ENCODE measurements around the gene C2orf92.

Gene C2orf92

GRCh38 chr2:97654791-97655190 lies 14.7 kb upstream of the C2orf92 start (continued):
- TF ChIP-seq RARB (CRISPR knock-in tag; IDR thresholded peaks at IDR 0.05) (no peak), TSHZ2 (CRISPR knock-in tag; IDR thresholded peaks at IDR 0.05) (no peak), ZFP30 (CRISPR knock-in tag; IDR thresholded peaks at IDR 0.05) (no peak), ARNTL (CRISPR knock-in tag; IDR thresholded peaks at IDR 0.05; ENCODE audit: borderline replicate concordance, low read depth) (no peak), TCF4 (CRISPR knock-in tag; IDR thresholded peaks at IDR 0.05; ENCODE audit: borderline replicate concordance) (no peak), BACH2 (CRISPR knock-in tag; IDR thresholded peaks at IDR 0.05; ENCODE audit: borderline replicate concordance) (no peak), GLIS3 (CRISPR knock-in tag; IDR thresholded peaks at IDR 0.05) (no peak), CSRNP3 (CRISPR knock-in tag; IDR thresholded peaks at IDR 0.05) (no peak)

- no peak for ATAC-seq
- no peak for TF ChIP-seq POU6F1 (CRISPR knock-in tag; IDR thresholded peaks at IDR 0.05; ENCODE audit: borderline replicate concordance, low read depth)
Observed at GRCh38 chr2:97656129-97656755, 13.3 kb upstream of the C2orf92 start.

GRCh38 chr2:97656905-97657587 lies 12.5 kb upstream of the C2orf92 start:
- no peak for ATAC-seq
- TF ChIP-seq CSDC2 (CRISPR knock-in tag; IDR thresholded peaks at IDR 0.05) (no peak), CREB5 (CRISPR knock-in tag; IDR thresholded peaks at IDR 0.05; ENCODE audit: low read depth) (no peak), ZFP30 (CRISPR knock-in tag; IDR thresholded peaks at IDR 0.05) (no peak), POU6F1 (CRISPR knock-in tag; IDR thresholded peaks at IDR 0.05; ENCODE audit: borderline replicate concordance, low read depth) (no peak), TCF4 (CRISPR knock-in tag; IDR thresholded peaks at IDR 0.05; ENCODE audit: borderline replicate concordance) (no peak), GLIS3 (CRISPR knock-in tag; IDR thresholded peaks at IDR 0.05) (no peak)

- no peak for ATAC-seq
- no peak for TF ChIP-seq ZNF8 (CRISPR knock-in tag; IDR thresholded peaks at IDR 0.05)
- no peak for TF ChIP-seq CSRNP3 (CRISPR knock-in tag; IDR thresholded peaks at IDR 0.05)
- no peak for TF ChIP-seq TOX (CRISPR knock-in tag; IDR thresholded peaks at IDR 0.05; ENCODE audit: borderline replicate concordance)
- no peak for TF ChIP-seq ZFP3 (CRISPR knock-in tag; IDR thresholded peaks at IDR 0.05)
- no peak for TF ChIP-seq CSDC2 (CRISPR knock-in tag; IDR thresholded peaks at IDR 0.05)
- TF ChIP-seq ZNF565 (CRISPR knock-in tag; conservative IDR thresholded peaks at IDR 0.05; ENCODE audit: low read depth) = no peak
- TF ChIP-seq PATZ1 (CRISPR knock-in tag; IDR thresholded peaks at IDR 0.05; ENCODE audit: borderline replicate concordance) = no peak
- no peak for TF ChIP-seq ESRRG (CRISPR knock-in tag; IDR thresholded peaks at IDR 0.05)
- TF ChIP-seq PPARA (CRISPR knock-in tag; IDR thresholded peaks at IDR 0.05; ENCODE audit: borderline replicate concordance) = no peak
- no peak for TF ChIP-seq TCF4 (CRISPR knock-in tag; IDR thresholded peaks at IDR 0.05; ENCODE audit: borderline replicate concordance)
- TF ChIP-seq ARNTL (CRISPR knock-in tag; IDR thresholded peaks at IDR 0.05; ENCODE audit: borderline replicate concordance, low read depth) = no peak
- TF ChIP-seq ZNF70 (CRISPR knock-in tag; IDR thresholded peaks at IDR 0.05) = no peak
- TF ChIP-seq SNAI2 (CRISPR knock-in tag; IDR thresholded peaks at IDR 0.05) = no peak
- no peak for TF ChIP-seq ZC3H10 (CRISPR knock-in tag; IDR thresholded peaks at IDR 0.05)
- no peak for TF ChIP-seq OSR1 (CRISPR knock-in tag; IDR thresholded peaks at IDR 0.05)
- TF ChIP-seq ZFP30 (CRISPR knock-in tag; IDR thresholded peaks at IDR 0.05) = no peak
Observed at GRCh38 chr2:97657986-97658690, 11.4 kb upstream of the C2orf92 start.
